ENCODE measurements around the gene MDH1. TPM values are rescaled to one million over a fixed set of nuclear protein-coding genes. Genes with fewer than 3 reads are reported as not detected.

MDH1 gene
- total and polyA plus RNA-seq, 9 of the 15 experiments (the other 6 are each of a cell fraction or from before 2014, with no cell fraction given): 191 to 1,225 (median 284) TPM

GRCh38 chr2:63587814-63588384 is 864 bp upstream of the MDH1 start (continued):
- TF ChIP-seq ZKSCAN1 (IDR thresholded peaks at IDR 0.05; ENCODE audit: low read depth, low read length) (peak; percentile 5; the same call in 1 of the 2 replicates), ZNF398 (CRISPR knock-in tag; IDR thresholded peaks at IDR 0.05) (no peak), ETS1 (conservative IDR thresholded peaks at IDR 0.05; ENCODE audit: control insufficient read depth, low read depth, low read length) (0 out of 2 replicates have a peak, but pooled peaks have one; percentile 65), BCL6 (CRISPR knock-in tag; IDR thresholded peaks at IDR 0.05) (no peak), ATF2 (CRISPR knock-in tag; IDR thresholded peaks at IDR 0.05) (no peak), MYC (IDR thresholded peaks at IDR 0.05; ENCODE audit: low read depth, low read length) (no peak), MYC (CRISPR knock-in tag; IDR thresholded peaks at IDR 0.05; ENCODE audit: borderline replicate concordance, low read depth) (no peak), ZBTB11 (CRISPR knock-in tag; IDR thresholded peaks at IDR 0.05) (peak in 2 of 3 experiments; percentile 89 to 94; a peak in 4 of 6 replicates), CC2D1A (IDR thresholded peaks at IDR 0.05) (peak; percentile 86; the same call in 1 of the 2 replicates), BCOR (IDR thresholded peaks at IDR 0.05) (0 out of 2 replicates have a peak, but pooled peaks have one; percentile 6), LEF1 (IDR thresholded peaks at IDR 0.05) (no peak), ZEB2 (IDR thresholded peaks at IDR 0.05) (peak; percentile 19; the same call in 1 of the 2 replicates), ZBTB34 (CRISPR knock-in tag; IDR thresholded peaks at IDR 0.05) (no peak), NR2C1 (IDR thresholded peaks at IDR 0.05) (no peak), NR2C1 (tag; IDR thresholded peaks at IDR 0.05) (no peak), TRIM24 (IDR thresholded peaks at IDR 0.05) (peak in 1 of 2 experiments; percentile 72; a peak in 2 of 4 replicates), NKRF (IDR thresholded peaks at IDR 0.05; ENCODE audit: borderline replicate concordance) (no peak)

Data from K562 (cell line).